GM12875 (cell line): Measurements from ENCODE around the gene DPP6.
"Not testable (repeated sequence)": the region's sequence is repeated elsewhere in the genome, so short reads cannot be mapped to it uniquely, and the experiment has no call there.

Source experiments
- H3K4me3 ChIP-seq: one replicate; pipeline ENCODE4 v1.5.1; 2011; ENCODE audit warnings: low read depth, low read length, control low read depth
- TF ChIP-seq, protein P1 (sequence below): IDR thresholded peaks from 2 replicates; pipeline ENCODE4 v1.5.1; 2011; ENCODE audit warnings: low read depth, mild to moderate bottlenecking, control low read depth, inconsistent platforms, low read length, moderate library complexity, borderline replicate concordance; ENCODE audit not compliant: insufficient read depth

The DPP6 gene

DNA sequence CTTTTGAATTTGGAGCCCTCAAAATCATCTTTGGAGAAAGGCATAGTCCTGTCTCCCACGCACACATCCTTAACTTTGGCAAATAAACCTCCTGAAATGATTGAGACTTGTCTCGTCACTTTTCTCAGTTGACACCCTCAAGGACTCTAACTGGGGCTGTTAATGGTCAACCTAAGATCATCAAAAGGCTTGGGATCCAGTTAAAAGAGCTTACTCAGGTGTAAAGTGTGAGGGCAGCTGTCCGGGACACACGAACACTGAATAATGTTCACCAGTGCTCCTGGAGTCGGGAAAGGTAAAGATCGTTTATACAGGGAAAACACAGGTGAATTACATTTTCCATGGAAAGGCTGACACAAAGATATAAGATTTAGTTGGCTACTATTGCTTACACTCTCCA lies 866.1 kb downstream of the DPP6 start:
- TF ChIP-seq, protein P1, sequence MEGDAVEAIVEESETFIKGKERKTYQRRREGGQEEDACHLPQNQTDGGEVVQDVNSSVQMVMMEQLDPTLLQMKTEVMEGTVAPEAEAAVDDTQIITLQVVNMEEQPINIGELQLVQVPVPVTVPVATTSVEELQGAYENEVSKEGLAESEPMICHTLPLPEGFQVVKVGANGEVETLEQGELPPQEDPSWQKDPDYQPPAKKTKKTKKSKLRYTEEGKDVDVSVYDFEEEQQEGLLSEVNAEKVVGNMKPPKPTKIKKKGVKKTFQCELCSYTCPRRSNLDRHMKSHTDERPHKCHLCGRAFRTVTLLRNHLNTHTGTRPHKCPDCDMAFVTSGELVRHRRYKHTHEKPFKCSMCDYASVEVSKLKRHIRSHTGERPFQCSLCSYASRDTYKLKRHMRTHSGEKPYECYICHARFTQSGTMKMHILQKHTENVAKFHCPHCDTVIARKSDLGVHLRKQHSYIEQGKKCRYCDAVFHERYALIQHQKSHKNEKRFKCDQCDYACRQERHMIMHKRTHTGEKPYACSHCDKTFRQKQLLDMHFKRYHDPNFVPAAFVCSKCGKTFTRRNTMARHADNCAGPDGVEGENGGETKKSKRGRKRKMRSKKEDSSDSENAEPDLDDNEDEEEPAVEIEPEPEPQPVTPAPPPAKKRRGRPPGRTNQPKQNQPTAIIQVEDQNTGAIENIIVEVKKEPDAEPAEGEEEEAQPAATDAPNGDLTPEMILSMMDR = no peak
- no peak overlapping the region for H3K4me3 ChIP-seq

DNA sequence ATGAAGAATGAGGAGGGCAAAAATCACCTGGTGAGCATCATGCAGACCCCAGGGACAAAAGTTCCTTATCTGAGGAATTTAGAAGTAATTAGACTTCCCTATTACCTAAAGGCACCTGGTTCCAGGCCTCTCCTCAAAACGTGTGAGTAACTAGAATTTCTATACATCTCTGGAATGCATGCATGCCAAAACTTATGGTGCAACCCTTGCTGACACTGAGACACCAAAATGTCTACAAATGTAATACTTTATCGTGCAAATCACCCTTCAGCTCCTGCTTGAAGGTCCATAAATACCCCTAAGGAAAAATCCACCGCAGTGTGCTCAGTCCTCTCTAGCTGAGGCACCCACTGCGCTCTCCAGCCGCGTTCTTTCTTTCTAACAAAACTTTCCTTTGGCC lies 866.5 kb downstream of the DPP6 start:
- H3K4me3 ChIP-seq = no peak overlapping the region
- TF ChIP-seq, protein P1 = no peak

DNA sequence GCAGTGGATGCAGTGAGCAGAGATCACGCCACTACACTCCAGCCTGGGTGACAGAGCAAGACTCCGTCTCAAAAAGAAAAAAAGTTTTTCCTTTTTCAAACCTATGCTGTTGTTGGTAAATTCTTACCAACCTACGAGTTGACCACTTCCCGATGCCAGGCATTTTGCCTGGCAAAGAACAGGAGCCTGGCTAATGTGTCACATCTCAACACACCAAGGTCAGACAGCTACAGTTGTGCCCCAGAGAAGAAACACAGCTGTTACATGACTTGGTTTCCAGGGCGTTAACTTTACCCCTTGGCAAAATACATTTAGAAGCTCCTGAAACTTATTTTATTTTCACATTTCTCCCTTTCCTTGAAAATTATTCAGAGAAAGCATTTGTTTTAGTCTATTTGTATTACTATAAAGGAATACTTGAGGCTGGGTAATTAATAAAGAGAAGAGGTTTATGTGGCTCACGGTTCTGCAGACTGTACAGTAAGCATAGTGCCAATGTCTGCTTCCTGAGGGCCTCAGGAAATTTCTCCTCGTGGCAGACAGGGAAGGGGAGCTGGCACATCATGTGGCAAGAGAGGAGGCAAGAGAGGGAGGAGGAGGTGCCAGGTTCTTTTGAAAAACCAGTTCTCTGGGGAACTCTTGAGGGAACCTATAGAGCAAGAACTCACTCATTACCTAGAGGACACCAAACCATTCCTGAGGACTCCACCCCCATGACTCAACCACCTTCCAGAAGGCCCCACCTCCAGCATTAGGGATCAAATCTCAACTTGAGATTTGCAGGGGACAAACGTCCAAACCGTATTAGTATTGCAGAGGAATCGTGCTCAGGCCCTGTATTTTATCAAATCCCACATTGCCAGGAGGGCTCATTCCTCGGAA lies 867.4 kb downstream of the DPP6 start:
- TF ChIP-seq, protein P1 = no peak
- no peak overlapping the region for H3K4me3 ChIP-seq

DNA sequence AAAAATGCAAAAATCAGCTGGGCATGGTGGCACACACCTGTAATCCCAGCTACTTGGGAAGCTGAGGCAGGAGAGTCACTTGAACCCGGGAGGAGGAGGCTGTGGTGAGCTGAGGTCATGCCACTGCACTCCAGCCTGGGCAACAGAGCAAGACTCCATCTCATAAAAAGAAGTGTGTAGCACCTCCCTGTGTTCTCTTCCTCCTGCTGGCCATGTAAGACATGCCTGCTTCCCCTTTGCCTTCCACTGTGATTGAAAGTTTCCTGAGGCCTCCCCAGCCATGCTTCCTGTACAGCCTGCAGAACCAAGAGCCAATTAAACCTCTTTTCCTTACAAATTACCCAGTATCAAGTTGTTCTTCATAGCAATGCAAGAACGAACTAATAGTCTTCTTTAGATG lies 870.3 kb downstream of the DPP6 start:
- H3K4me3 ChIP-seq = not testable (repeated sequence)

DNA sequence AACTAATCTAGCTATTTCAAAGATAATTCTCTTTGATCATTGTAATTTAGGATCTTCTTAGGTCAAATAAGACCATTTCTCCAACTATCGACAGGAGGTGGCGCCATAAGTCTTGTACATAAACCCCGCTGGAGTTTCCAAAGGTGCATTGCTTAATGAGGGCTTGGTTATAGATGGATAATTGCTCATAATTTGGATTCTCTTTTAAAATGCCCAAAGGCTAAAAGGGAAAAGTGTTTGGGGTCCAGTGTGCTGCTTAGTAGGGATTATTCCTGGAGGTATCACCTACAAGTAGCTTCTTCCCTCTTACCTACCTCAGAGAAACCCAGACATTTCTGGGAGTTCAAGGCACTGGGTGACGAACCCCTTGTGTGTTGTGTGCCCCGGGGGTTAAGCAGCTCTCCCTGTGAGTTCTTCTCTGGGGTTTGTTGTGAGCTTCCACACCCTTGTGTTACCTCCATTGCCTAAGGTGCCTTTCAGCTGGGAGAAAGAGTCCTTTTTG lies 875.5 kb downstream of the DPP6 start:
- peak overlapping the region; percentile 62 for H3K4me3 ChIP-seq
- TF ChIP-seq, protein P1 = peak; percentile 31; the same call in 1 of the 2 replicates

DNA sequence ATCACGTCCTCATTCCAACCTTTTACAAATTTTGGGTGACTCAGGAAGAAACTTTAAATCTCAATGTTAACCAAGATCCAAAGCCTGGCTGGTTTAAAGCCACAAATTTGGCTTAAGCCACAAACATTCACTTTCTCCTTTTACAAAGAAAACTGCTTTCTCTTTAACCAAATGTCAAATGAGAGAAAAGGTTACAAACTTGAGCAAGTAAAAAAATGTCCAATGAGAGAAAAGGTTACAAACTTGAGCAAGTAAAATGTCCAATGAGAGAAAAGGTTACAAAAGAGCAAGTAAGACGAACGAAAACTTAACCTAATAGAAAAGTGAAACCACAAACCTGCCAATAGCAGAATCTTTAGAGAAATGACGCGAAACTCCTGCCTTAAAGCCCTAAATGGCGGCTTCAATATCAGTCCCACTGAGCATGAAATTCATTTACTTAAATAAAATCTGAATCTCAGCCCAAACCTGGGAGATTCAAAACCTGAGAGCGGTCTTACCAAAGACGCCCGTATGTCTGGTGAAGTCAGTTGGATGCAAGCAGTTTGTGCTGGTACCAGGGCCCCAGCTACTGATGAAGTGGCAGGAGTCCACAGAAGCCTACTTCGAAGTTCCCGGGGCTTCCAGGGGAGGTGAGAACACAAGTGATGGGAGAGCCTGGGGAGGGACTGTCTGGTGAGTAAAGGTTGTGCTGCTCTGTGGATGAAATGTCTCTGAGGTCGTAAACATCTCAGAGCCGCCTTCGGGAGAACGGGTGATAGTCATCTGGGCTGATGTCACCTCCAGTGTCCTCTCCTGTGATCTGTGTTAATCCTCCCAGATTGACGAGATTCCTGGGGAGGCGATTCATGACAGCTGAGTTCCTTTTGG lies 876.2 kb downstream of the DPP6 start:
- TF ChIP-seq, protein P1 = no peak
- H3K4me3 ChIP-seq = peak overlapping the region; percentile 62

DNA sequence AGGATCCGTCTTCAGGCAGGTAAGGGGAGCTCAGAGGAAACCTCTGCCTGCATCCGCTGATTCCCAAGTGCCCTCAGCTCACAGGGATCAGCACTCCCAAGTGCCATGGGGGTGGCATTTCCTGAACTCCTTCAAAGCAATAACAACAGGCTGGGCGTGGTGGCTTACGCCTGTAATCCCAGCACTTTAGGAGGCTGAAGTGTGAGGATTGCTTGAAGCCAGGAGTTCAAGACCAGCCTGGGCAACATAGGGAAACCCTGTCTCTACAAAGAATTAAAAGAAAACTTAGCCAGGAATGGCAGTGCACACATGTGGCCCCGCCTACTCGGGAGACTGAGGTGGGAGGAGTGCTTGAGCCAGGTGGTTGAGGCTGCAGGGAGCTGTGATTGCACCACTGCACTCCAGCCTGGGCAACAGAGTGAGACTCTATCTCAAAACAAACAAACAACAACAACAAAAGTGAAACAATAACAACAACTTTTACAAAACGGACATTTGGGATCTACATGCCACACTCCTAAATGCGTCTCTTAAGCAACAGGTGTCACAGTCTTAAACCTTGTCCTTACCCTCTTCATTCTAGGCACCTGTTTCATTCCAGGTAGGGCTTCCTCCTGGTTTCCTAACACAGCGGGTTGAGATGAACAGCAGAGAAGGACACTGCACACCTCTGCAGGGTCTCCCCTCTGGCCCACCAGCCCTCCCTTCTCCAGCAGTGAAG lies 877.0 kb downstream of the DPP6 start:
- peak overlapping the region; percentile 62 for H3K4me3 ChIP-seq
- TF ChIP-seq, protein P1 = no peak
